K562 (cell line): ENCODE results near the gene PRPF18. TPM values are rescaled to one million over a fixed set of nuclear protein-coding genes. Genes with fewer than 3 reads are reported as not detected.

Source experiments
- ATAC-seq: fragments of 200-7000 bp; cut with Tn5 transposase; 3 replicates; pipeline ENCODE4 v1.9.1; 2020; ENCODE audit warnings: moderate library complexity
- BruUV-seq: library from RNA; stranded (reverse); fragments of 400-500 nt; replicated peaks from 2 replicates; lab custom pipeline; 2021; lab: Mats Ljungman, UMichigan
- CTCF ChIA-PET: fragments of 300-600 bp; formaldehyde crosslinking; extraction: SDS; loops from one replicate; lab custom pipeline; 2021; ENCODE audit warnings: low intra/inter-chr PET ratio; lab: Yijun Ruan, JAX
- POLR2A ChIA-PET: fragments of 300-600, 350-650 bp; sonication (Branson Sonifier 250); formaldehyde crosslinking; extraction: SDS; loops from one replicate; lab custom pipeline; 2021; ENCODE audit warnings: antibody characterized with exemption, inconsistent platforms; lab: Yijun Ruan, JAX
- DNase-seq, 4 experiments: peaks; one replicate each; pipeline versions ENCODE4 v3.0.0 to v3.0.0-alpha.2; 2011 to 2018; ENCODE audit warnings: low spot score in 3 of 4, mixed read lengths in 3 of 4; ENCODE audit errors: extremely low read depth in 1 of 4
- FAIRE-seq: peaks from 2 replicates; lab custom pipeline; 2011; peaks lifted over from hg19 to GRCh38; lab: Jason Lieb, UNC
- H2AFZ ChIP-seq: 2 replicates; pipeline ENCODE4 v1.6.0; 2011; ENCODE audit warnings: low read depth, low read length, control low read depth, inconsistent platforms
- H3K27ac ChIP-seq: fragments of 200-600 bp; 3 replicates; pipeline ENCODE4 v1.8.0; 2011; ENCODE audit warnings: low read depth, mild to moderate bottlenecking, control low read depth, inconsistent platforms, low read length, moderate library complexity, mixed read lengths; ENCODE audit errors: extremely low read depth
- H3K27me3 ChIP-seq, 2 experiments: fragments of 300-600 bp in 1 of 2; 2 replicates in 1 of 2; 3 replicates in 1 of 2; pipeline versions ENCODE4 v1.6.0 to v1.8.0; 2011; ENCODE audit warnings: inconsistent platforms in 2 of 2, low read length in 2 of 2, mild to moderate bottlenecking in 1 of 2, mixed read lengths in 1 of 2, moderate library complexity in 1 of 2; ENCODE audit not compliant: control insufficient read depth in 2 of 2, insufficient read depth in 2 of 2
- H3K36me3 ChIP-seq: fragments of 300-600 bp; 3 replicates; pipeline ENCODE4 v1.8.0; 2011; ENCODE audit warnings: mild to moderate bottlenecking, low read length, inconsistent platforms; ENCODE audit not compliant: control insufficient read depth, insufficient read depth
- H3K4me1 ChIP-seq, 2 experiments: fragments of 200-600 bp in 1 of 2; replicated peaks in 1 of 2; 2 replicates in 1 of 2; 3 replicates in 1 of 2; pipeline versions ENCODE4 v1.5.1 to v1.8.0; 2011; ENCODE audit warnings: inconsistent platforms in 2 of 2, low read length in 2 of 2, mild to moderate bottlenecking in 1 of 2, mixed read lengths in 1 of 2, moderate library complexity in 1 of 2; ENCODE audit not compliant: control insufficient read depth in 2 of 2, insufficient read depth in 2 of 2
- H3K4me2 ChIP-seq: 2 replicates; pipeline ENCODE4 v1.6.1; 2011; ENCODE audit warnings: low read length, control low read depth, inconsistent platforms, mixed read lengths; ENCODE audit not compliant: insufficient read depth
- H3K4me3 ChIP-seq: fragments of 200-600 bp; sonication (generic), shearing (Covaris generic); 2 replicates; pipeline ENCODE4 v1.5.1; 2016; ENCODE audit warnings: control low read depth, inconsistent platforms
- H3K79me2 ChIP-seq: fragments of 200-600 bp; 3 replicates; pipeline ENCODE4 v1.8.0; 2011; ENCODE audit warnings: low read length, inconsistent platforms; ENCODE audit not compliant: control insufficient read depth, insufficient read depth
- H3K9ac ChIP-seq, 2 experiments: 2 replicates each; pipeline versions ENCODE4 v1.6.0 to v1.6.1; 2011; ENCODE audit warnings: low read depth in 2 of 2, low read length in 2 of 2, control low read depth in 1 of 2, inconsistent platforms in 1 of 2, mild to moderate bottlenecking in 1 of 2, mixed read lengths in 1 of 2; ENCODE audit not compliant: insufficient read depth in 1 of 2
- H3K9me1 ChIP-seq: one replicate; pipeline ENCODE4 v1.6.0; 2011; ENCODE audit warnings: inconsistent platforms, mild to moderate bottlenecking, low read length, moderate library complexity; ENCODE audit not compliant: control insufficient read depth, insufficient read depth
- H3K9me3 ChIP-seq: replicated peaks from 2 replicates; pipeline ENCODE4 v1.5.1; 2011; ENCODE audit warnings: low read depth, low read length, inconsistent platforms; ENCODE audit not compliant: control insufficient read depth, insufficient read depth
- H4K20me1 ChIP-seq: replicated peaks from 2 replicates; pipeline ENCODE4 v1.6.1; 2011; ENCODE audit warnings: low read length, inconsistent platforms, mixed read lengths; ENCODE audit not compliant: control insufficient read depth, insufficient read depth
- POLR2G ChIP-seq: fragments of 200-400 bp; formaldehyde crosslinking; IDR thresholded peaks from 2 replicates; pipeline ENCODE4 v1.6.1; 2017; ENCODE audit warnings: low read depth, mild to moderate bottlenecking, antibody characterized with exemption, low read length, moderate library complexity
- ZFP36 ChIP-seq: fragments of 150-350 bp; IDR thresholded peaks from 2 replicates; pipeline ENCODE4 v1.6.1; 2018; ENCODE audit warnings: low read length, low read depth; ENCODE audit not compliant: partially characterized antibody
- ZNF695 ChIP-seq: fragments of 450-650 bp; formaldehyde crosslinking; IDR thresholded peaks from 2 replicates; pipeline ENCODE4 v1.4.0; 2020; ENCODE audit warnings: mild to moderate bottlenecking, moderate library complexity
- WGBS: fragments of 100-300 bp; shearing (Covaris generic); methylation state at CpG from one replicate; pipeline ENCODE4 v1.1.6; 2016; ENCODE audit warnings: low coverage, mixed read lengths; ENCODE audit not compliant: insufficient coverage; ENCODE audit errors: missing lambda C conversion rate; 5-methylcytosine and 5-hydroxymethylcytosine counted together
- in situ Hi-C: fragments of 300-500 bp; cut with MboI; formaldehyde crosslinking; loops from 4 replicates; pipeline ENCODE4 v1.15.0; 2018; ENCODE audit warnings: inconsistent platforms, mixed read lengths
- intact Hi-C: fragments of 100-400 bp; cut with micrococcal nuclease; formaldehyde crosslinking; loops from 2 replicates; pipeline ENCODE4 v1.14.2; 2022
- polyA plus RNA-seq, 8 experiments: library from polyadenylated mRNA; depleted of rRNA in 4 of 8; stranded (reverse) in 5 of 8; unstranded in 3 of 8; fragments of >200 nt; fragmentation: Nextera tagmentation in 2 of 8; fragmentation: Illumina TruSeq in 1 of 8; extraction: Ambion mirVana in 2 of 8; extraction: Trizol in 1 of 8; gene quantifications; 2 replicates each; pipeline versions ENCODE4 v1.2.1 to v1.2.3, GENCODE V29; 2011 to 2014; ENCODE audit warnings: inconsistent platforms in 1 of 8, missing spikeins in 1 of 8
- total RNA-seq, 7 experiments: library from RNA; depleted of rRNA in 6 of 7; stranded (reverse); fragments of >200 nt in 6 of 7; fragmentation: Illumina TruSeq in 2 of 7; extraction: Trizol in 2 of 7; gene quantifications; 2 replicates each; pipeline versions ENCODE4 v1.2.1 to v1.2.3, GENCODE V29; 2011 to 2021; ENCODE audit warnings: low replicate concordance in 1 of 7

The PRPF18 gene
- total and polyA plus RNA-seq, 9 of the 15 experiments (the other 6 are each of a cell fraction or from before 2014, with no cell fraction given) = 14.0 to 30.6 (median 23.1) TPM

GRCh38 chr10:13658264-13658663 lies 71.5 kb downstream of the PRPF18 start:
- peaks cover 2% of the 10 kb centered on the region; the same call in 1 of the 3 replicates for H3K36me3 ChIP-seq
- H3K9me1 ChIP-seq = peaks cover 4% of the 10 kb centered on the region
- TF ChIP-seq ZFP36 = no peak
- TF ChIP-seq, all 486 proteins: peak for 0
- Histone ChIP-seq H4K20me1 (peaks cover 10% of the 10 kb centered on the region), H3K4me3 (no peak overlapping the region), H3K27ac (no peak overlapping the region), H3K4me1 (peaks cover 0 to 3% of the 10 kb centered on the region in 2 experiments; a peak in 1 of 5 replicates), H2AFZ (no peak overlapping the region), H3K79me2 (no peaks in the 10 kb centered on the region), H3K9ac (no peak overlapping the region), H3K27me3 (no peaks in the 10 kb centered on the region), H3K9me3 (no peaks in the 10 kb centered on the region), H3K4me2 (no peak overlapping the region)
- FAIRE-seq (no peak), DNase-seq (no peak), ATAC-seq (no peak)
- POLR2A ChIA-PET = interaction anchor here (1.0 kb wide), 1 partner anchor 138 kb away, joined by 3 read pairs; no protein-coding TSS in a partner anchor
- 46% methylated on average over 10 of the region's 10 CpGs for WGBS
- in situ Hi-C loops = no loop called here
- CTCF ChIA-PET = no interaction called here
- BruUV-seq = no TSS peak
- intact Hi-C loops = no loop called here

GRCh38 chr10:13658871-13659685 lies 72.3 kb downstream of the PRPF18 start:
- DNase-seq (no peak), FAIRE-seq (no peak), ATAC-seq (no peak)
- H2AFZ ChIP-seq = no peak overlapping the region
- WGBS = 71% methylated on average over 18 of the region's 21 CpGs
- peaks cover 0 to 3% of the 10 kb centered on the region in 2 experiments; a peak in 1 of 5 replicates for H3K4me1 ChIP-seq
- no peaks in the 10 kb centered on the region; the same call in 2 of the 3 replicates for H3K36me3 ChIP-seq
- no TSS peak for BruUV-seq
- H3K4me2 ChIP-seq = no peak overlapping the region
- H3K9me1 ChIP-seq = peaks cover 4% of the 10 kb centered on the region
- in situ Hi-C loops = no loop called here
- no peaks in the 10 kb centered on the region; a peak in 1 of 5 replicates for H3K27me3 ChIP-seq
- peak overlapping the region in 1 of 2 experiments; percentile 48; a peak in 1 of 4 replicates for H3K9ac ChIP-seq
- no peak for TF ChIP-seq ZNF695 (CRISPR knock-in tag)
- TF ChIP-seq POLR2G = peak; percentile 36
- H3K27ac ChIP-seq = no peak overlapping the region
- H3K79me2 ChIP-seq = no peaks in the 10 kb centered on the region
- H4K20me1 ChIP-seq = peaks cover 10% of the 10 kb centered on the region
- CTCF ChIA-PET = interaction anchor here (0.7 to 2.3 kb wide), 3 partner anchors 30 to 287 kb away, joined by 4 to 23 read pairs (median 4); no protein-coding TSS in a partner anchor
- no peaks in the 10 kb centered on the region for H3K9me3 ChIP-seq
- no peak overlapping the region for H3K4me3 ChIP-seq
- intact Hi-C loops = no loop called here
- POLR2A ChIA-PET = no interaction called here
